NCI-H146 treated with DMSO at 0.1 percent for 48 hours (cell line): Measurements from ENCODE around the gene TMEM30A.

Experiments
- DNase-seq: peaks from one replicate; lab custom pipeline; 2025; ENCODE audit not compliant: unreplicated experiment; lab: John Stamatoyannopoulos, UW

TMEM30A gene

GRCh38 chr6:75266716-75267291, 17.8 kb downstream of the TMEM30A start:
- peak; percentile 28 for DNase-seq

- no peak for DNase-seq
These were observed 21.2 kb downstream of the TMEM30A start for GRCh38 chr6:75263401-75263750.

GRCh38 chr6:75262716-75263400, 21.7 kb downstream of the TMEM30A start:
- DNase-seq, result no peak

GRCh38 chr6:75261299-75261698, 23.3 kb downstream of the TMEM30A start:
- no peak for DNase-seq

GRCh38 chr6:75257343-75258087, 27.1 kb downstream of the TMEM30A start:
- no peak for DNase-seq

- DNase-seq, result no peak
These were observed 34.0 kb downstream of the TMEM30A start for GRCh38 chr6:75250552-75250951.

GRCh38 chr6:75249837-75250236, 34.8 kb downstream of the TMEM30A start:
- no peak for DNase-seq

- DNase-seq, result no peak
These were observed 38.2 kb downstream of the TMEM30A start for GRCh38 chr6:75246386-75246785.

- no peak for DNase-seq
These were observed 40.5 kb downstream of the TMEM30A start for GRCh38 chr6:75244063-75244584.

- DNase-seq, result peak; percentile 99
These were observed 41.1 kb downstream of the TMEM30A start, which contains the start of gene COX7A2 for GRCh38 chr6:75243333-75244062. TSS of gene COX7A2 (minus strand) at chr6:75243801. CDS start at chr6:75243734, 67 bp downstream.

- no peak for DNase-seq
These were observed 48.0 kb downstream of the TMEM30A start for GRCh38 chr6:75236630-75237029.

- DNase-seq, result no peak
These were observed 49.3 kb downstream of the TMEM30A start for GRCh38 chr6:75235271-75235670.

GRCh38 chr6:75234126-75234865, 50.3 kb downstream of the TMEM30A start:
- no peak for DNase-seq

- DNase-seq, result no peak
These were observed 51.4 kb downstream of the TMEM30A start for GRCh38 chr6:75233092-75233615.

GRCh38 chr6:75230484-75231325, 53.9 kb downstream of the TMEM30A start:
- DNase-seq, result peak; percentile 52

- DNase-seq, result no peak
These were observed 60.2 kb downstream of the TMEM30A start for GRCh38 chr6:75224303-75224926.

GRCh38 chr6:75223428-75223827, 61.2 kb downstream of the TMEM30A start:
- no peak for DNase-seq

GRCh38 chr6:75222261-75222660, 62.3 kb downstream of the TMEM30A start:
- DNase-seq, result no peak

- no peak for DNase-seq
These were observed 63.5 kb downstream of the TMEM30A start for GRCh38 chr6:75221116-75221515.
